Thoracic aorta (tissue), 2 donors: ENCODE results near the gene INSM1. TPM values are rescaled to one million over a fixed set of nuclear protein-coding genes. Genes with fewer than 3 reads are reported as not detected.

Experiments
- ATAC-seq: fragments of 150-250 bp; one replicate; pipeline ENCODE4 v1.8.0; 2017; ENCODE audit warnings: low read depth; ENCODE audit not compliant: insufficient number of reproducible peaks, low FRiP score
- DNase-seq: peaks from one replicate; pipeline ENCODE4 v3.0.0-alpha.2; 2020; ENCODE audit warnings: low spot score
- H3K27ac ChIP-seq, 2 donors: fragments of 200-600 bp; sonication (generic); 1 replicate in 1 of 2; 2 replicates in 1 of 2; pipeline ENCODE4 v1.5.1; 2016; ENCODE audit warnings: mild to moderate bottlenecking in 2 of 2, moderate library complexity in 2 of 2
- H3K27me3 ChIP-seq: fragments of 200-600 bp; sonication (generic); replicated peaks from 2 replicates; pipeline ENCODE4 v1.6.0; 2016; ENCODE audit warnings: mild to moderate bottlenecking; ENCODE audit not compliant: insufficient read depth
- H3K36me3 ChIP-seq: fragments of 200-600 bp; sonication (generic); one replicate; pipeline ENCODE4 v1.5.1; 2016
- H3K4me1 ChIP-seq, 2 donors: fragments of 200-600 bp; sonication (generic); 1 replicate in 1 of 2; 2 replicates in 1 of 2; pipeline versions ENCODE4 v1.5.1 to v1.6.0; 2016; ENCODE audit warnings: low read depth in 2 of 2, mild to moderate bottlenecking in 1 of 2; ENCODE audit not compliant: control insufficient read depth in 1 of 2
- H3K4me3 ChIP-seq: fragments of 200-600 bp; sonication (generic); 2 replicates; pipeline ENCODE4 v1.5.1; 2016; ENCODE audit warnings: mild to moderate bottlenecking
- H3K9me3 ChIP-seq: fragments of 200-600 bp; sonication (generic); 2 replicates; pipeline ENCODE4 v1.5.1; 2016
- total RNA-seq, 2 donors: library from RNA; depleted of rRNA; stranded (reverse); fragments of >200 nt; gene quantifications; one replicate each; pipeline versions ENCODE4 v1.1.0 to v1.2.3, GENCODE V29; 2016
- TF ChIP-seq, protein P1 (sequence below): fragments of 200-600 bp; sonication (generic); IDR thresholded peaks from one replicate; pipeline ENCODE4 v1.5.1; 2019; ENCODE audit warnings: antibody characterized with exemption

INSM1 gene
- total RNA-seq, 2 donors from 2014 or later: not detected

DNA sequence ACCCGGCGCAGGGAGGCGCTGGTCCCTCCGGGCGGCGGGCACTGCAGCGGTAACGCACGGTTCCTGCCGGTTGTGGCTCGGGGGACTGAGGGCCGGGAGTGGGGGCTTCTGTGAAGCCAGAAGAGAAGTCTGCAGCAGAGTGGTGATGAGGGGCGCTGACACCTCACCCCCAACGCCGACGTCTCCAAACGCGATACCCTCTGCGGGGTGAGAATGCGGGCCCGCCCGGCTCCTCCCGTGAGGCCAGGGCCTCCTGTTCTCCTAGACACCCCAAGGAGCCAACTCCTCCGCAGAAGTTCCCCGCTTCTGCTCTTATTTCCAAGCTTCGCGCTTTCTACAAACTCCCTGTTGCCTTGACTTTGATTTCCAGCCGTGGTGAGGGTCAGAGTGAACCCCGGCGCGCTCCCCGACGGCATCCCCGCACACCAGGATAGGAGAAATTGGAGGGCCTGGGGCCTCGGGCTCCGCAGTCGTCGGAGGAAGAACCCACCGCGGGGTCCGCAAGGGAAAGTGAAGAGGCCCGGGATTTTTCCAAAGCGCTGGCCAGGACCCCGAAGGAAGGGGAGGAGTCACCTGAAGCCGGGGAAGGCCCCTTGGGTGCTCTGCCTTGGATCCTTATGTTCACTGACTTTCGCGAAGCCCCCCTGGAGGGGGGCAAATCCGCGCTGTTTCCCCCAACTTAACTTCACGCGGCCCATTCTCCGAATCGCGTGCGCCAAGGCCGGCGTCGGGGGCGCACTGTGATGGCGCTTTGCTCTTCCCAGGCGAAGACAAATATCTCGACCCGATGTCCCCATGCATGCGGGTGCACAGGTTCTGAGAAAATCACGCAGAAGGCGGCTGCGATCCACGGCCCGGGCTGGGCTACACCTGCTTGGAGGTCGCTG, 3.1 kb upstream of the INSM1 start:
- Histone ChIP-seq H3K27me3 (peaks cover 19% of the 10 kb centered on the region), H3K9me3 (no peaks in the 10 kb centered on the region), H3K4me1 (peaks cover 5 to 25% of the 10 kb centered on the region in 2 donors), H3K36me3 (no peaks in the 10 kb centered on the region), H3K4me3 (no peak overlapping the region), H3K27ac (no peak overlapping the region)
- ATAC-seq (no peak), DNase-seq (no peak)
- TF ChIP-seq, protein P1, sequence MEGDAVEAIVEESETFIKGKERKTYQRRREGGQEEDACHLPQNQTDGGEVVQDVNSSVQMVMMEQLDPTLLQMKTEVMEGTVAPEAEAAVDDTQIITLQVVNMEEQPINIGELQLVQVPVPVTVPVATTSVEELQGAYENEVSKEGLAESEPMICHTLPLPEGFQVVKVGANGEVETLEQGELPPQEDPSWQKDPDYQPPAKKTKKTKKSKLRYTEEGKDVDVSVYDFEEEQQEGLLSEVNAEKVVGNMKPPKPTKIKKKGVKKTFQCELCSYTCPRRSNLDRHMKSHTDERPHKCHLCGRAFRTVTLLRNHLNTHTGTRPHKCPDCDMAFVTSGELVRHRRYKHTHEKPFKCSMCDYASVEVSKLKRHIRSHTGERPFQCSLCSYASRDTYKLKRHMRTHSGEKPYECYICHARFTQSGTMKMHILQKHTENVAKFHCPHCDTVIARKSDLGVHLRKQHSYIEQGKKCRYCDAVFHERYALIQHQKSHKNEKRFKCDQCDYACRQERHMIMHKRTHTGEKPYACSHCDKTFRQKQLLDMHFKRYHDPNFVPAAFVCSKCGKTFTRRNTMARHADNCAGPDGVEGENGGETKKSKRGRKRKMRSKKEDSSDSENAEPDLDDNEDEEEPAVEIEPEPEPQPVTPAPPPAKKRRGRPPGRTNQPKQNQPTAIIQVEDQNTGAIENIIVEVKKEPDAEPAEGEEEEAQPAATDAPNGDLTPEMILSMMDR: no peak

DNA sequence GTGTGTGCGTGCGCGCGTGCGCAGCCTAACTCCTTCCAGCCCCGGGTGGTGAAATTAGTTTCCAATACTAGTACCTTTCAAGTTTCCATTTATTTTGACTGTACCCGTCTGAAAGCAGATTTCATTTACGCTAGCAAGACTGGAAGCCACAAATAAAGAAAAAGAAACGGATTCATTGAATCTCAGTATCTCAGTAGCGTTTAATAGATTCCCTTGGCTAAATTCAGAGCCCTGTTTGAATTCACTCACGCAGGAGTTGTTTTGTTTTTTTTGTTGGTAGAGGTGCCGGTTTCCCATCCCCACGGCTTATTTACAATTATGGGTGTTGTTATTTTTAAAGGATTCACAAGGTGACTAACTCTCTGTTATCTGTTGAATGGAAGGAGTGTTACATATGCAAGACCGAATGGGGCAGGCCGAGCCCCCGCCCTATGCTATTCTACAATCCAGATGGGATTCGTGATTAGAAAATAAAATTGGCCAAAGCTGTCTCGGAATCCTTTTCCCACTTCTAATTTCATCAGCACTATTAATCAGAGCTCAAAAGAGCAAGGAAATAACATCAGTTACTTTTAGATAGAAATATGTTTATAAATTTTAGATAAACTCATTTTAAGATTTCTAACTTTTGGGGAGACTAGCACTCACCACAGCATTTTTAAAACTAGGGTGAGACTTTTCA, 2.3 kb upstream of the INSM1 start:
- peaks cover 5 to 25% of the 10 kb centered on the region in 2 donors for H3K4me1 ChIP-seq
- ATAC-seq (no peak), DNase-seq (no peak)
- H3K27ac ChIP-seq: no peak overlapping the region
- TF ChIP-seq, protein P1: no peak
- H3K9me3 ChIP-seq: no peaks in the 10 kb centered on the region
- no peak overlapping the region for H3K4me3 ChIP-seq
- H3K36me3 ChIP-seq: no peaks in the 10 kb centered on the region
- H3K27me3 ChIP-seq: peaks cover 19% of the 10 kb centered on the region

GRCh38 chr20:20366551-20366875, 1.4 kb upstream of the INSM1 start:
- Histone ChIP-seq H3K9me3 (no peaks in the 10 kb centered on the region), H3K36me3 (no peaks in the 10 kb centered on the region), H3K27me3 (peaks cover 19% of the 10 kb centered on the region), H3K27ac (no peak overlapping the region), H3K4me1 (peaks cover 5 to 25% of the 10 kb centered on the region in 2 donors), H3K4me3 (no peak overlapping the region)
- ATAC-seq (no peak), DNase-seq (no peak)
- TF ChIP-seq, protein P1: no peak

GRCh38 chr20:20366876-20367574, 879 bp upstream of the INSM1 start:
- Histone ChIP-seq H3K4me1 (peaks cover 5 to 25% of the 10 kb centered on the region in 2 donors), H3K27me3 (peaks cover 19% of the 10 kb centered on the region), H3K36me3 (no peaks in the 10 kb centered on the region), H3K4me3 (peak overlapping the region; percentile 58), H3K9me3 (no peaks in the 10 kb centered on the region), H3K27ac (no peak overlapping the region)
- TF ChIP-seq, protein P1: no peak
- no peak for ATAC-seq
- DNase-seq: no peak
